Neutrophil (primary cell): ENCODE data around the gene RBM15.
A peak's percentile ranks its signal among the peaks of the same experiment; 100 is the strongest.

Source experiments
- H3K27ac ChIP-seq: fragments of 200-600 bp; sonication (generic); 2 replicates; pipeline ENCODE4 v1.5.1; 2016; ENCODE audit warnings: mild to moderate bottlenecking, moderate library complexity
- H3K27me3 ChIP-seq: fragments of 200-600 bp; sonication (generic); 2 replicates; pipeline ENCODE4 v1.6.0; 2016; ENCODE audit warnings: mild to moderate bottlenecking
- H3K36me3 ChIP-seq: fragments of 200-600 bp; sonication (generic); 2 replicates; pipeline ENCODE4 v1.5.1; 2017
- H3K4me1 ChIP-seq, 2 experiments: fragments of 200-600 bp in 1 of 2; sonication (generic) in 1 of 2; 1 replicate in 1 of 2; 2 replicates in 1 of 2; pipeline versions ENCODE4 v1.5.1 to v1.6.1; 2013 to 2016; ENCODE audit warnings: low read depth in 1 of 2, low read length in 1 of 2, mild to moderate bottlenecking in 1 of 2, moderate library complexity in 1 of 2; ENCODE audit not compliant: control insufficient read depth in 1 of 2, insufficient read depth in 1 of 2
- H3K4me3 ChIP-seq, 2 experiments: fragments of 200-600 bp in 1 of 2; sonication (generic) in 1 of 2; 1 replicate in 1 of 2; 2 replicates in 1 of 2; pipeline ENCODE4 v1.5.1; 2013 to 2016; ENCODE audit warnings: low read depth in 1 of 2, low read length in 1 of 2, mild to moderate bottlenecking in 1 of 2, moderate library complexity in 1 of 2
- H3K9me3 ChIP-seq: fragments of 200-600 bp; sonication (generic); 2 replicates; pipeline ENCODE4 v1.5.1; 2016
- TF ChIP-seq, protein P1 (sequence below): fragments of 200-600 bp; sonication (generic); IDR thresholded peaks from 2 replicates; pipeline ENCODE4 v1.5.1; 2016; ENCODE audit warnings: antibody characterized with exemption

The RBM15 gene

DNA sequence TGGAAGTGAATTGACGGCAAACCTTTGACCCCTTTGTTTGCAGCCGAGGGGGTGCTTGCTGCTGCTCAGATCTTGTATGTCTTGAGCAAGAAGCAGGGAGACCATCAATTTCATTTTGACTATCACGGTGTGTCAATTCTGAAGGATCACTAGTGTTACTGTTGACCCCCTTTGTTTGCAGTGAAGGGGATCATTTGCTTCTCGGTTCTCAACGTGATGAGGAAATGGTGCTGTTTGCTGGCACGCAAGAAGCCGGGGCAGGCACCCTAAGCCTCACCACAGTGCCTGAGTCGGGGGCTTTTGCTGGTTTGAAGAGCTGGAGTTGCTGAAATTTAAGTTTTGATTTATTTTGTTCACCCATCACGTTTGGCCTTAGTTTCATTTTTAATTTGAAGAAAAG lies 7.5 kb downstream of the RBM15 start:
- peaks cover 10 to 13% of the 10 kb centered on the region in 2 experiments for H3K4me1 ChIP-seq
- H3K9me3 ChIP-seq, result no peaks in the 10 kb centered on the region
- no peak overlapping the region for H3K4me3 ChIP-seq
- TF ChIP-seq, protein P1, sequence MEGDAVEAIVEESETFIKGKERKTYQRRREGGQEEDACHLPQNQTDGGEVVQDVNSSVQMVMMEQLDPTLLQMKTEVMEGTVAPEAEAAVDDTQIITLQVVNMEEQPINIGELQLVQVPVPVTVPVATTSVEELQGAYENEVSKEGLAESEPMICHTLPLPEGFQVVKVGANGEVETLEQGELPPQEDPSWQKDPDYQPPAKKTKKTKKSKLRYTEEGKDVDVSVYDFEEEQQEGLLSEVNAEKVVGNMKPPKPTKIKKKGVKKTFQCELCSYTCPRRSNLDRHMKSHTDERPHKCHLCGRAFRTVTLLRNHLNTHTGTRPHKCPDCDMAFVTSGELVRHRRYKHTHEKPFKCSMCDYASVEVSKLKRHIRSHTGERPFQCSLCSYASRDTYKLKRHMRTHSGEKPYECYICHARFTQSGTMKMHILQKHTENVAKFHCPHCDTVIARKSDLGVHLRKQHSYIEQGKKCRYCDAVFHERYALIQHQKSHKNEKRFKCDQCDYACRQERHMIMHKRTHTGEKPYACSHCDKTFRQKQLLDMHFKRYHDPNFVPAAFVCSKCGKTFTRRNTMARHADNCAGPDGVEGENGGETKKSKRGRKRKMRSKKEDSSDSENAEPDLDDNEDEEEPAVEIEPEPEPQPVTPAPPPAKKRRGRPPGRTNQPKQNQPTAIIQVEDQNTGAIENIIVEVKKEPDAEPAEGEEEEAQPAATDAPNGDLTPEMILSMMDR, result no peak
- no peaks in the 10 kb centered on the region for H3K27me3 ChIP-seq
- peaks cover 18% of the 10 kb centered on the region for H3K36me3 ChIP-seq
- H3K27ac ChIP-seq, result no peak overlapping the region

DNA sequence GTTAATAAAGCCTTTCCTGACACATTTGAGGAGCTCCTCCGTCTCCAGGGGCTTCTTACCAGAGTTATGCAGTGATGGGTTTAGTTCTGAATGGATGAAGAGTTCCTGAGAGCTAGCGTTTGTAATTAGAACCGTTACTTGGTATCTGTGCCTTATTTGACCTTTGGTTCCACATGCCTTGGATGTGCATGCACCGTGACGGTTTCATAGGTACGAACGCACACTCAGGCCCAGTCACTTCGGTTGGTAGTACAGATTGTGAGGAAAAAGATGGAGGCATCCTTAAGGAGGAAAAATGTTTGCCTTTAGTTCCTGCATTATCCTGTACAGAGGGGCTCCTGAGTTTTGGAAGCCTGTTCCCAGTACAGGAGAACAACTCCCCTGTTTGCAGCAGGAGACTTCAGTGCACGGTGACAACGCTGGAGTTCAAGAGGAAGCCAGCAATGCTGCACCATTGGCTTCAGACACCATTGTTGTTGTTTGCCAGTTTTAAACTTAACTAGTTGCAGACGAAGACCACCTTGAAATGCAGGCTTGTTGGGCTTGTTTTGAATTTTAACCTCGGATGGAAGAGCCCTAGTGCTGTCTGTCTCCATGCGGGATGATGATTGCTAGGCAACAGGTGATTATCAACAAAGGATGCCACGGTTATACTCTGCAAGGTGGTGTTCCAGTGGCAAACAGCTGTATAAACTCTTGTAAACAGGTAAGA lies 8.2 kb downstream of the RBM15 start:
- H3K36me3 ChIP-seq, result peaks cover 13% of the 10 kb centered on the region
- no peaks in the 10 kb centered on the region for H3K27me3 ChIP-seq
- H3K4me1 ChIP-seq, result peaks cover 6% of the 10 kb centered on the region in 2 experiments
- no peak overlapping the region for H3K27ac ChIP-seq
- TF ChIP-seq, protein P1, result no peak
- H3K4me3 ChIP-seq, result no peak overlapping the region
- H3K9me3 ChIP-seq, result no peaks in the 10 kb centered on the region

DNA sequence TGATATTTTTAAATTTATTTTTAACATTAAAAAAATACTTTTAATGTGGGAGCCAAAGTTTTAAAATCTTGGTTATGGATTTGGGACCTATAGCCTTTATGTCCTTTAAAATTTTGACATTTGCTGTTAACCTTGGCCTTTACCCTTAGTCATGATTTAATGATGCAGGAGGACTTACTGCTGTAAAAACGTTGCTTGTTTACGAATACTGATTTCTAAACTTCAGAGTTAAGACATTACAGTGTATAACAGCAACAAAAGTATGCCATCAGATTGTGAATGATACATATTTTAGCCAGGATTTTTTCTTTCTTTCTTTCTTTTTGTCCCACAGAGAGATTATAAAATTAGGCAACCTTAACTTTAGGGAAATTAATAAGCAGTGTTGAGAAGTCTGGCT lies 8.9 kb downstream of the RBM15 start:
- Histone ChIP-seq H3K27ac (no peak overlapping the region), H3K9me3 (no peaks in the 10 kb centered on the region), H3K4me1 (no peaks in the 10 kb centered on the region), H3K27me3 (no peaks in the 10 kb centered on the region), H3K4me3 (no peak overlapping the region), H3K36me3 (peaks cover 13% of the 10 kb centered on the region)
- TF ChIP-seq, protein P1, result no peak

DNA sequence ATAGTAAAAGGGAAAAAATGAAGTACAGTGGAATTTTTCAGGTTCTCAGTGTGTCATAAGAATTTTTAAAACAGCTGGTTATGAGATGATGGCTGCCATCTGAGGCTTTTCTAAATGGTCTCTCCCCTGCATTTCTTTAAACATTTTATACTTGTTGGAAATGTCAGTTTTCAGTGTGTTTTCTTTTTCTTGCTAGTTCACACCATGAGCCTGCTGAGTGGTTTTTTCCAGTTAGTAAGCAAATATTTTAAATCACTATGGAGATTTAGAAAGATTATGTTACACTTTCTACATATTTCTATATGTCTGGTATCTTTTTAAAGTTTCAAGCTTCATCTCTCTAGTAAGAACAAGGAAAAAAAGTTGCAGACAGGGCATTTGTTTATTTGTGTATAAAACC lies 9.6 kb downstream of the RBM15 start:
- Histone ChIP-seq H3K4me3 (no peak overlapping the region), H3K27me3 (no peaks in the 10 kb centered on the region), H3K27ac (no peak overlapping the region), H3K4me1 (no peaks in the 10 kb centered on the region), H3K9me3 (no peaks in the 10 kb centered on the region), H3K36me3 (peaks cover 13% of the 10 kb centered on the region)
- TF ChIP-seq, protein P1, result no peak

DNA sequence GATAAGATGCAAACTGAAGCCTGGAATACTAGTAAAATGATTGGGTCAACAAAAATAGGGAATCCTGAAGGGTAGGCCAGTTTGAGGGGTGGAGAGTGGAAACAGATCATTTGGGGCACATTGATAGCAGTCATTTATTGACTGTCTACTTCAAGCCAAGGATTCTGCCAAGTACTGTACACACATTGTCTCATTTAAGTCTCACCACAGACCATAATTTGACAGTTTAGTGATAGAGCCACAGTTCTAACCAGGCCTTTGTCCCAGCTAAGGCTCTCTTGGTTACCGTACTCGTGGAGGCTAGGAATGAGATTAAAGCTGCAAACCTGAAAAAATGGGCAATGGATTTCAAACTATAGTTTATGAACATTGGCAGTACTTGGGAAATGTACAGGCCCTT lies 11.2 kb downstream of the RBM15 start:
- peak overlapping the region; percentile 5 for H3K27ac ChIP-seq
- H3K4me3 ChIP-seq, result no peak overlapping the region
- no peaks in the 10 kb centered on the region for H3K9me3 ChIP-seq
- peaks cover 13% of the 10 kb centered on the region for H3K36me3 ChIP-seq
- TF ChIP-seq, protein P1, result no peak
- H3K4me1 ChIP-seq, result no peaks in the 10 kb centered on the region
- H3K27me3 ChIP-seq, result no peaks in the 10 kb centered on the region
